T-cell (primary cell): ENCODE results near the gene EGLN1. TPM values are rescaled to one million over a fixed set of nuclear protein-coding genes. Genes with fewer than 3 reads are reported as not detected.

Source experiments
- ATAC-seq, 4 experiments: fragments of 200-7000 bp in 3 of 4; fragments of 150-1000 bp in 1 of 4; cut with Tn5 transposase; replicated peaks in 1 of 4; 1 replicate in 3 of 4; 2 replicates in 1 of 4; pipeline ENCODE4 v1.10.0; 2021; ENCODE audit warnings: moderate library complexity in 3 of 4, mild to moderate bottlenecking in 2 of 4, moderate number of reproducible peaks in 1 of 4
- CTCF ChIA-PET, 2 donors: fragments of 300-600 bp; sonication (Branson Sonifier 250); formaldehyde crosslinking; loops; one replicate each; lab custom pipeline; 2022; ENCODE audit warnings: antibody characterized with exemption in 2 of 2; lab: Charles Lee
- POLR2A ChIA-PET, 2 donors: fragments of 300-600 bp; sonication (Branson Sonifier 250); formaldehyde crosslinking; loops; one replicate each; lab custom pipeline; 2022; ENCODE audit warnings: antibody characterized with exemption in 2 of 2; lab: Charles Lee
- DNase-seq, 35 experiments: peaks; one replicate each; pipeline versions ENCODE4 v3.0.0 to v3.0.0-alpha.2; 2013 to 2023
- H3K27ac ChIP-seq: one replicate; pipeline ENCODE4 v1.5.1; 2013; ENCODE audit warnings: low read length
- H3K27me3 ChIP-seq, 2 experiments: replicated peaks in 1 of 2; 1 replicate in 1 of 2; 2 replicates in 1 of 2; pipeline versions ENCODE4 v1.6.1 to v1.7.0; 2013; ENCODE audit warnings: low read length in 1 of 2, mixed read lengths in 1 of 2; ENCODE audit not compliant: control insufficient read depth in 2 of 2, insufficient read depth in 2 of 2; ENCODE audit errors: extremely low read depth in 1 of 2
- H3K36me3 ChIP-seq, 2 donors: 1 replicate in 1 of 2; 2 replicates in 1 of 2; pipeline versions ENCODE4 v1.6.1 to v1.7.0; 2013; ENCODE audit warnings: low read length in 1 of 2; ENCODE audit not compliant: control insufficient read depth in 2 of 2, insufficient read depth in 1 of 2; ENCODE audit errors: extremely low read depth in 1 of 2
- H3K4me1 ChIP-seq, 2 experiments: 1 replicate in 1 of 2; 2 replicates in 1 of 2; pipeline versions ENCODE4 v1.6.1 to v1.7.0; 2013; ENCODE audit warnings: low read length in 2 of 2, mixed read lengths in 1 of 2; ENCODE audit not compliant: insufficient read depth in 2 of 2, control insufficient read depth in 1 of 2; ENCODE audit errors: extremely low read depth in 1 of 2
- H3K4me3 ChIP-seq, 2 donors: 1 replicate in 1 of 2; 2 replicates in 1 of 2; pipeline versions ENCODE4 v1.5.1 to v1.7.0; 2013; ENCODE audit warnings: mild to moderate bottlenecking in 2 of 2, low read length in 1 of 2, moderate library complexity in 1 of 2; ENCODE audit not compliant: control insufficient read depth in 1 of 2; ENCODE audit errors: extremely low read depth in 1 of 2
- H3K9me3 ChIP-seq: 2 replicates; pipeline ENCODE4 v1.7.0; 2013
- H3K27ac Mint-ChIP-seq, 2 donors: one replicate each; pipeline ENCODE4 v1.8.0; 2020 to 2021; ENCODE audit warnings: mild to moderate bottlenecking in 2 of 2, mixed read lengths in 2 of 2
- H3K27me3 Mint-ChIP-seq, 2 donors: one replicate each; pipeline ENCODE4 v1.8.0; 2021 to 2022; ENCODE audit warnings: mixed read lengths in 2 of 2
- H3K36me3 Mint-ChIP-seq: one replicate; pipeline ENCODE4 v1.8.0; 2021; ENCODE audit warnings: mixed read lengths
- H3K4me1 Mint-ChIP-seq, 3 donors: one replicate each; pipeline ENCODE4 v1.8.0; 2020 to 2022; ENCODE audit warnings: mixed read lengths in 3 of 3, mild to moderate bottlenecking in 1 of 3
- H3K4me3 Mint-ChIP-seq, 3 donors: one replicate each; pipeline ENCODE4 v1.8.0; 2020 to 2022; ENCODE audit warnings: mild to moderate bottlenecking in 3 of 3, mixed read lengths in 3 of 3, moderate library complexity in 3 of 3
- H3K9me3 Mint-ChIP-seq, 3 donors: one replicate each; pipeline ENCODE4 v1.8.0; 2020 to 2022; ENCODE audit warnings: mixed read lengths in 3 of 3
- WGBS: methylation state at CpG from one replicate; pipeline ENCODE4 v1.1.5; 2013; ENCODE audit warnings: missing lambda C conversion rate; ENCODE audit not compliant: insufficient coverage; 5-methylcytosine and 5-hydroxymethylcytosine counted together
- total RNA-seq, 35 experiments: library from RNA in 6 of 35; stranded (reverse) in 6 of 35; fragments of 120-200 nt in 1 of 35; gene quantifications; one replicate each; pipeline versions ENCODE4 v1.2.1 to v1.2.4 and lab custom pipeline; 2013 to 2026

Gene EGLN1
- total RNA-seq, 5 donors from 2014 or later (not counting 1 experiment from before 2014, with no cell fraction given), result 13.9 to 20.8 (median 18.5) TPM

GRCh38 chr1:231381729-231382128 is 40.4 kb downstream of the EGLN1 start:
- H3K36me3 ChIP-seq, result no peaks in the 10 kb centered on the region
- H3K4me3 ChIP-seq, result no peak overlapping the region
- Mint-ChIP-seq H3K36me3 (no peaks in the 10 kb centered on the region), H3K4me1 (peaks cover 45 to 53% (median 49%) of the 10 kb centered on the region in 3 donors), H3K27ac (no peak overlapping the region), H3K4me3 (no peak overlapping the region), H3K9me3 (no peaks in the 10 kb centered on the region), H3K27me3 (no peaks in the 10 kb centered on the region)
- ChIA-PET POLR2A (no interaction called here), CTCF (interaction anchor here (0.6 kb wide), 2 partner anchors 23 to 208 kb away, joined by 3 to 4 read pairs; no protein-coding TSS in a partner anchor)
- no peaks in the 10 kb centered on the region for H3K27me3 ChIP-seq
- DNase-seq (no peak), ATAC-seq (no peak)
- peaks cover 0 to 12% of the 10 kb centered on the region in 2 experiments for H3K4me1 ChIP-seq
- no CpG with 5 or more reads among the region's 2 CpGs for WGBS
- H3K27ac ChIP-seq, result no peak overlapping the region
- no peaks in the 10 kb centered on the region for H3K9me3 ChIP-seq

GRCh38 chr1:231376875-231377549 is 45.1 kb downstream of the EGLN1 start:
- Histone ChIP-seq H3K9me3 (no peaks in the 10 kb centered on the region), H3K36me3 (no peaks in the 10 kb centered on the region), H3K27ac (no peak overlapping the region), H3K27me3 (no peaks in the 10 kb centered on the region), H3K4me1 (peaks cover 0 to 14% of the 10 kb centered on the region in 2 experiments), H3K4me3 (no peak overlapping the region)
- Mint-ChIP-seq H3K27me3 (no peaks in the 10 kb centered on the region), H3K27ac (peak overlapping the region; percentile 4 to 40), H3K36me3 (peaks cover 4% of the 10 kb centered on the region), H3K9me3 (no peaks in the 10 kb centered on the region), H3K4me3 (peak overlapping the region in 1 of 3 donors; percentile 21), H3K4me1 (peaks cover 48 to 53% (median 51%) of the 10 kb centered on the region in 3 donors)
- WGBS, result 40% methylated on average over 4 of the region's 5 CpGs
- ChIA-PET CTCF (interaction anchor here (0.6 to 1.1 kb wide), 2 partner anchors 39 kb away, joined by 3 read pairs; partner anchors contain the start of genes SPRTN (in 2 of the 2) and EXOC8 (in 1 of the 2)), POLR2A (interaction anchor here in 1 of 2 donors (0.9 kb wide), 1 partner anchor 39 kb away, joined by 4 read pairs; the partner anchor contains the start of genes EXOC8 and SPRTN)
- DNase-seq, result no peak
- ATAC-seq, result peak in 3 of 4 experiments; percentile 49 to 58 (median 55)

- Mint-ChIP-seq H3K36me3 (peaks cover 4% of the 10 kb centered on the region), H3K9me3 (no peaks in the 10 kb centered on the region), H3K4me3 (no peak overlapping the region), H3K27ac (no peak overlapping the region), H3K4me1 (peaks cover 40 to 45% (median 44%) of the 10 kb centered on the region in 3 donors), H3K27me3 (no peaks in the 10 kb centered on the region)
- WGBS, result 100% methylated on average over 1 of the region's 4 CpGs
- DNase-seq, result no peak
- ATAC-seq, result no peak
- CTCF ChIA-PET, result interaction anchor here in 1 of 2 donors (1.1 kb wide), 1 partner anchor 38 kb away, joined by 3 read pairs; the partner anchor contains the start of genes EXOC8 and SPRTN
- no peaks in the 10 kb centered on the region for H3K27me3 ChIP-seq
- H3K4me1 ChIP-seq, result peaks cover 0 to 14% of the 10 kb centered on the region in 2 experiments
- POLR2A ChIA-PET, result no interaction called here
- H3K36me3 ChIP-seq, result peaks cover 0 to 3% of the 10 kb centered on the region in 2 donors
- no peaks in the 10 kb centered on the region for H3K9me3 ChIP-seq
- H3K27ac ChIP-seq, result no peak overlapping the region
- H3K4me3 ChIP-seq, result no peak overlapping the region
These were observed 46.0 kb downstream of the EGLN1 start for GRCh38 chr1:231376101-231376500.

GRCh38 chr1:231374394-231374793 is 47.7 kb downstream of the EGLN1 start:
- CTCF ChIA-PET, result no interaction called here
- POLR2A ChIA-PET, result no interaction called here

GRCh38 chr1:231372501-231372900 is 49.6 kb downstream of the EGLN1 start:
- peak overlapping the region in 1 of 2 donors; percentile 25 for H3K27ac Mint-ChIP-seq
- Histone ChIP-seq H3K27ac (no peak overlapping the region), H3K4me3 (no peak overlapping the region), H3K36me3 (peaks cover 0 to 23% of the 10 kb centered on the region in 2 donors), H3K9me3 (no peaks in the 10 kb centered on the region), H3K4me1 (peaks cover 0 to 8% of the 10 kb centered on the region in 2 experiments), H3K27me3 (no peaks in the 10 kb centered on the region)
- ChIA-PET POLR2A (no interaction called here), CTCF (interaction anchor here in 1 of 2 donors (1.2 kb wide), 1 partner anchor 8 kb away, joined by 3 read pairs; no protein-coding TSS in a partner anchor)
- H3K4me1 Mint-ChIP-seq, result peaks cover 13 to 18% (median 14%) of the 10 kb centered on the region in 3 donors
- ATAC-seq (no peak), DNase-seq (no peak)
- H3K27me3 Mint-ChIP-seq, result no peaks in the 10 kb centered on the region
- peaks cover 12% of the 10 kb centered on the region for H3K36me3 Mint-ChIP-seq
- H3K9me3 Mint-ChIP-seq, result no peaks in the 10 kb centered on the region
- no peak overlapping the region for H3K4me3 Mint-ChIP-seq

More at GRCh38 chr1:231374394-231374793, 47.7 kb downstream of the EGLN1 start:
- Histone ChIP-seq H3K4me3 (no peak overlapping the region), H3K4me1 (peaks cover 0 to 14% of the 10 kb centered on the region in 2 experiments), H3K36me3 (peaks cover 0 to 7% of the 10 kb centered on the region in 2 donors), H3K27ac (no peak overlapping the region), H3K9me3 (no peaks in the 10 kb centered on the region), H3K27me3 (no peaks in the 10 kb centered on the region)
- Mint-ChIP-seq H3K36me3 (peaks cover 8% of the 10 kb centered on the region), H3K4me3 (no peak overlapping the region), H3K27me3 (no peaks in the 10 kb centered on the region), H3K27ac (no peak overlapping the region), H3K4me1 (peaks cover 29 to 34% (median 33%) of the 10 kb centered on the region in 3 donors), H3K9me3 (no peaks in the 10 kb centered on the region)
- WGBS, result 100% methylated on average over 1 of the region's 4 CpGs
- ATAC-seq, result no peak
- no peak for DNase-seq

GRCh38 chr1:231369282-231369681 is 52.8 kb downstream of the EGLN1 start:
- ChIA-PET CTCF (no interaction called here), POLR2A (interaction anchor here in 1 of 2 donors (0.7 kb wide), 1 partner anchor 23 kb away, joined by 5 read pairs; no protein-coding TSS in a partner anchor)
- Mint-ChIP-seq H3K4me1 (peaks cover 0 to 2% (median 1%) of the 10 kb centered on the region in 3 donors), H3K36me3 (peaks cover 28% of the 10 kb centered on the region), H3K27ac (peak overlapping the region in 1 of 2 donors; percentile 54), H3K27me3 (no peaks in the 10 kb centered on the region), H3K9me3 (no peaks in the 10 kb centered on the region), H3K4me3 (no peak overlapping the region)
- ATAC-seq (no peak), DNase-seq (no peak)
- Histone ChIP-seq H3K36me3 (peaks cover 0 to 36% of the 10 kb centered on the region in 2 donors), H3K4me1 (no peaks in the 10 kb centered on the region), H3K9me3 (no peaks in the 10 kb centered on the region), H3K27me3 (no peaks in the 10 kb centered on the region), H3K27ac (no peak overlapping the region), H3K4me3 (no peak overlapping the region)
- WGBS, result 93% methylated on average over 2 of the region's 3 CpGs
